Retina (tissue), 1 donor: ENCODE measurements around the gene CAPN7.

Experiments used
- DNase-seq: peaks from one replicate; pipeline ENCODE4 v3.0.0-alpha.2; 2016

The CAPN7 gene

GRCh38 chr3:15301761-15302160 lies 95.7 kb downstream of the CAPN7 start:
- DNase-seq: no peak
